ENCODE results near the gene CAD.

The CAD gene

DNA sequence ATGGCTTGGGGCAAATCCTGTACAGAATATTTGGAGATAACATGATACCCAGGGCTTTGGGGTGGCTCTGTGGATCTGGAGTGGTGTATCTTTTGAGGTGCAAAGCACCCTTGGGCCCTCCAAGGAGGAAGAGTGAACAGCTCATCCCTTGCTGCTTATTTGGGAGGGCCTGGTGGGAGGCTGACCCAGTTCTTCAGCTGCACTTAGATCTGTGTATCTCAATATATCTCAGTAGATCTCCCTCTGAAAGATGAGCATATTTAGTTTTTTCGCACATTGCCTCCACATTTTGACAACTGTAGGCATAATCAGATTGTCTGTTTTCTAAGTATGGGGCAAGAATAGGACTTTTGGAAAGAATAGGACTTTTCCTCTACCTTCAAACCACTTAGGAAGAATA, 67.8 kb downstream of the CAD start:
- no peak for DNase-seq

- no peak for DNase-seq
Observed at GRCh38 chr2:27285481-27285880, 68.3 kb downstream of the CAD start.

GRCh38 chr2:27288610-27289009, 71.4 kb downstream of the CAD start:
- no peak for DNase-seq

- no peak for DNase-seq
Observed at GRCh38 chr2:27290549-27290948, 73.4 kb downstream of the CAD start.

GRCh38 chr2:27291865-27292264, 74.7 kb downstream of the CAD start:
- no peak for DNase-seq
